Lower lobe of right lung (tissue), 2 donors: ENCODE measurements around the gene PDE4A. TPM values are rescaled to one million over a fixed set of nuclear protein-coding genes. Genes with fewer than 3 reads are reported as not detected.

Experiments used
- ATAC-seq, 2 donors: fragments of 200-7000 bp; cut with Tn5 transposase; one replicate each; pipeline ENCODE4 v1.9.1; 2020 to 2022; ENCODE audit warnings: mild to moderate bottlenecking in 2 of 2, moderate library complexity in 2 of 2
- DNase-seq: peaks from one replicate; pipeline ENCODE4 v3.0.0-alpha.2; 2020
- H3K27ac ChIP-seq: fragments of 200-600 bp; one replicate; pipeline ENCODE4 v1.8.0; 2022
- H3K27me3 ChIP-seq: fragments of 200-600 bp; one replicate; pipeline ENCODE4 v1.8.0; 2022; ENCODE audit warnings: low read depth
- H3K36me3 ChIP-seq: fragments of 200-600 bp; one replicate; pipeline ENCODE4 v1.8.0; 2022; ENCODE audit warnings: mild to moderate bottlenecking
- H3K4me1 ChIP-seq: fragments of 200-600 bp; one replicate; pipeline ENCODE4 v1.8.0; 2022
- H3K4me3 ChIP-seq: fragments of 200-600 bp; one replicate; pipeline ENCODE4 v1.8.0; 2022; ENCODE audit warnings: mild to moderate bottlenecking
- H3K9me3 ChIP-seq: fragments of 200-600 bp; one replicate; pipeline ENCODE4 v1.8.0; 2022
- CTCF ChIP-seq: fragments of 200-600 bp; IDR thresholded peaks from one replicate; pipeline ENCODE4 v1.8.0; 2022; ENCODE audit warnings: antibody characterized with exemption, mild to moderate bottlenecking
- intact Hi-C: fragments of 100-400 bp; cut with DNase I; formaldehyde crosslinking; loops from one replicate; pipeline ENCODE4 v1.11.0; 2022
- total RNA-seq: library from RNA; stranded (reverse); fragmentation: NEBNext Ultra II Directional; extraction: Animal tissue kit (Norgen Biotek cat#: 25700); gene quantifications from one replicate; pipeline ENCODE4 v1.2.1, GENCODE V29; 2021
- donor health status: DM: no; HTN: yes; CAD: no; lungs with severe emphysema.

PDE4A gene
- total RNA-seq, 1 donor from 2014 or later: 35.9 TPM

GRCh38 chr19:10416380-10417257, 3.7 kb upstream of the PDE4A start:
- H3K4me3 ChIP-seq: peak overlapping the region; percentile 56
- H3K27ac ChIP-seq: peak overlapping the region; percentile 61
- peaks cover 49% of the 10 kb centered on the region for H3K27me3 ChIP-seq
- H3K4me1 ChIP-seq: peaks cover 44% of the 10 kb centered on the region
- no peaks in the 10 kb centered on the region for H3K9me3 ChIP-seq
- intact Hi-C loops: no loop called here
- no peaks in the 10 kb centered on the region for H3K36me3 ChIP-seq
- peak; percentile 91 for TF ChIP-seq CTCF
- DNase-seq: peak; percentile 91
- peak; percentile 84 to 94 for ATAC-seq

GRCh38 chr19:10417541-10418234, 2.6 kb upstream of the PDE4A start:
- Histone ChIP-seq H3K4me3 (no peak overlapping the region), H3K36me3 (no peaks in the 10 kb centered on the region), H3K27me3 (peaks cover 60% of the 10 kb centered on the region), H3K27ac (no peak overlapping the region), H3K4me1 (peaks cover 45% of the 10 kb centered on the region), H3K9me3 (no peaks in the 10 kb centered on the region)
- DNase-seq (no peak), ATAC-seq (no peak)
- no peak for TF ChIP-seq CTCF
- intact Hi-C loops: no loop called here

- H3K9me3 ChIP-seq: no peaks in the 10 kb centered on the region
- no peak overlapping the region for H3K4me3 ChIP-seq
- intact Hi-C loops: no loop called here
- H3K4me1 ChIP-seq: peaks cover 45% of the 10 kb centered on the region
- ATAC-seq: no peak
- no peaks in the 10 kb centered on the region for H3K36me3 ChIP-seq
- no peak overlapping the region for H3K27ac ChIP-seq
- no peak for TF ChIP-seq CTCF
- H3K27me3 ChIP-seq: peaks cover 65% of the 10 kb centered on the region
- no peak for DNase-seq
Measured at GRCh38 chr19:10418235-10418484, 2.2 kb upstream of the PDE4A start.

GRCh38 chr19:10418485-10419199, 1.7 kb upstream of the PDE4A start:
- TF ChIP-seq CTCF: no peak
- Histone ChIP-seq H3K27me3 (peaks cover 70% of the 10 kb centered on the region), H3K4me1 (peaks cover 50% of the 10 kb centered on the region), H3K36me3 (no peaks in the 10 kb centered on the region), H3K9me3 (no peaks in the 10 kb centered on the region), H3K27ac (no peak overlapping the region), H3K4me3 (no peak overlapping the region)
- DNase-seq (no peak), ATAC-seq (no peak)
- intact Hi-C loops: no loop called here

DNA sequence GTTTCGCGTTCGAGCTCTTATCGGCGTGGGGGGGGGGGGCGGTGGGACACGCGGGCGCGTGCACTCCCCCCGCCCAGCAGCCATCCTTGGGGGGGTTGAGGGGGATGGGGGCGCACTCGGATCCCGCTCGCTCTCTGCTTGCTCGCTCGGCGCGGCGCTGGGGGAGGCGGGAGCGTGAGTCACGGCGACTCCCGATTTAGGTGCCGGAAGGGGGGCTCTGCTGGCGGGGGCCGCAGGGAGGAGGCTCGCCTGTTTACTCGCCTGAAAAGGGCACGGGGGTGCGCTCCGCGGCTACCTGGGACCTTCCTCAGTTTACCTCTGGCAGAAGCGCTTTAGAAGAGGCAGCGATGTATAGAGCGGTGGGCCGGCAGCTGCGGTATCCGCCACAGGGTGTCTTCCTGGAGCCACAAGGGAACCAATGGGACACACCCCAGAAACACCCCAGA, 1.1 kb upstream of the PDE4A start:
- Histone ChIP-seq H3K4me1 (peaks cover 55% of the 10 kb centered on the region), H3K9me3 (no peaks in the 10 kb centered on the region), H3K4me3 (peak overlapping the region; percentile 34), H3K36me3 (no peaks in the 10 kb centered on the region), H3K27ac (no peak overlapping the region), H3K27me3 (peaks cover 74% of the 10 kb centered on the region)
- no peak for ATAC-seq
- intact Hi-C loops: no loop called here
- no peak for TF ChIP-seq CTCF
- DNase-seq: no peak
